ENCODE measurements around the gene GJB3. TPM values are rescaled to one million over a fixed set of nuclear protein-coding genes. Genes with fewer than 3 reads are reported as not detected.

GJB3 gene
- polyA plus RNA-seq, 1 donor (not counting 4 experiments of a cell fraction or from before 2014, with no cell fraction given) = 133 TPM

GRCh38 chr1:34743775-34744174 is 37.2 kb upstream of the GJB3 start:
- no peaks in the 10 kb centered on the region for H4K20me1 ChIP-seq (ENCODE audit: control insufficient read depth, extremely low read depth, insufficient read depth, low read length)
- no peak overlapping the region for H3K4me3 ChIP-seq (ENCODE audit: control insufficient read depth in 2 of 3, extremely low read depth in 1 of 3, insufficient read depth in 2 of 3, low read depth in 1 of 3, low read length in 3 of 3)
- H3K9ac ChIP-seq (ENCODE audit: control insufficient read depth, extremely low read depth, insufficient read depth, low read length) = no peak overlapping the region
- DNase-seq (ENCODE audit: low read depth, low spot score) (no peak), FAIRE-seq (no peak)
- H3K9me3 ChIP-seq (ENCODE audit: control insufficient read depth, low read depth, low read length) = no peaks in the 10 kb centered on the region
- no peak overlapping the region for H2AFZ ChIP-seq (ENCODE audit: control insufficient read depth, low read length)
- H3K36me3 ChIP-seq (ENCODE audit: control insufficient read depth in 2 of 2, extremely low read depth in 1 of 2, insufficient read depth in 2 of 2, low read length in 2 of 2) = no peaks in the 10 kb centered on the region
- no peak for TF ChIP-seq EZH2 (IDR thresholded peaks at IDR 0.05; ENCODE audit: low read length)
- H3K4me2 ChIP-seq (ENCODE audit: control insufficient read depth, extremely low read depth, insufficient read depth, low read depth, low read length) = no peak overlapping the region
- no peaks in the 10 kb centered on the region for H3K27me3 ChIP-seq (ENCODE audit: control insufficient read depth, extremely low read depth, insufficient read depth, low read length)
- no peaks in the 10 kb centered on the region for H3K79me2 ChIP-seq (ENCODE audit: control insufficient read depth, insufficient read depth, low read length)
- dilution Hi-C loops (cut with MboI; ENCODE audit: extremely low pct_ligation_motif_present, low sequenced_read_pairs) = no loop called here
- H3K9me1 ChIP-seq (ENCODE audit: control insufficient read depth, extremely low read depth, insufficient read depth, low read length) = no peaks in the 10 kb centered on the region
- no peak overlapping the region for H3K27ac ChIP-seq (ENCODE audit: control insufficient read depth, insufficient read depth, low read length)
- no peaks in the 10 kb centered on the region for H3K4me1 ChIP-seq (ENCODE audit: control insufficient read depth, extremely low read depth, insufficient read depth, low read length)

- no peak for DNase-seq (ENCODE audit: low read depth, low spot score)
- Histone ChIP-seq H3K27ac (ENCODE audit: control insufficient read depth, insufficient read depth, low read length) (no peak overlapping the region), H2AFZ (ENCODE audit: control insufficient read depth, low read length) (no peak overlapping the region), H3K9me1 (ENCODE audit: control insufficient read depth, extremely low read depth, insufficient read depth, low read length) (no peaks in the 10 kb centered on the region), H3K36me3 (ENCODE audit: control insufficient read depth in 2 of 2, extremely low read depth in 1 of 2, insufficient read depth in 2 of 2, low read length in 2 of 2) (no peaks in the 10 kb centered on the region), H4K20me1 (ENCODE audit: control insufficient read depth, extremely low read depth, insufficient read depth, low read length) (no peaks in the 10 kb centered on the region), H3K4me2 (ENCODE audit: control insufficient read depth, extremely low read depth, insufficient read depth, low read depth, low read length) (no peak overlapping the region), H3K4me3 (ENCODE audit: control insufficient read depth in 2 of 3, extremely low read depth in 1 of 3, insufficient read depth in 2 of 3, low read depth in 1 of 3, low read length in 3 of 3) (no peak overlapping the region), H3K9me3 (ENCODE audit: control insufficient read depth, low read depth, low read length) (no peaks in the 10 kb centered on the region), H3K4me1 (ENCODE audit: control insufficient read depth, extremely low read depth, insufficient read depth, low read length) (no peaks in the 10 kb centered on the region), H3K27me3 (ENCODE audit: control insufficient read depth, extremely low read depth, insufficient read depth, low read length) (no peaks in the 10 kb centered on the region), H3K79me2 (ENCODE audit: control insufficient read depth, insufficient read depth, low read length) (no peaks in the 10 kb centered on the region), H3K9ac (ENCODE audit: control insufficient read depth, extremely low read depth, insufficient read depth, low read length) (no peak overlapping the region)
- dilution Hi-C loops (cut with MboI; ENCODE audit: extremely low pct_ligation_motif_present, low sequenced_read_pairs) = no loop called here
- no peak for FAIRE-seq
- TF ChIP-seq CTCF (optimal IDR thresholded peaks at IDR 0.05 in 1 of 3, IDR thresholded peaks at IDR 0.05 in 1 of 3, conservative IDR thresholded peaks at IDR 0.05 in 1 of 3; ENCODE audit: extremely low read depth in 1 of 3, insufficient read depth in 2 of 3, low read length in 3 of 3) (no peak), EZH2 (IDR thresholded peaks at IDR 0.05; ENCODE audit: low read length) (no peak)
Measured at GRCh38 chr1:34744851-34745250, 36.2 kb upstream of the GJB3 start.

- no peaks in the 10 kb centered on the region for H3K36me3 ChIP-seq (ENCODE audit: control insufficient read depth in 2 of 2, extremely low read depth in 1 of 2, insufficient read depth in 2 of 2, low read length in 2 of 2)
- no peaks in the 10 kb centered on the region for H3K79me2 ChIP-seq (ENCODE audit: control insufficient read depth, insufficient read depth, low read length)
- dilution Hi-C loops (cut with MboI; ENCODE audit: extremely low pct_ligation_motif_present, low sequenced_read_pairs) = no loop called here
- no peak overlapping the region for H3K9ac ChIP-seq (ENCODE audit: control insufficient read depth, extremely low read depth, insufficient read depth, low read length)
- FAIRE-seq (no peak), DNase-seq (ENCODE audit: low read depth, low spot score) (no peak)
- no peaks in the 10 kb centered on the region for H3K4me1 ChIP-seq (ENCODE audit: control insufficient read depth, extremely low read depth, insufficient read depth, low read length)
- H2AFZ ChIP-seq (ENCODE audit: control insufficient read depth, low read length) = no peak overlapping the region
- H3K9me1 ChIP-seq (ENCODE audit: control insufficient read depth, extremely low read depth, insufficient read depth, low read length) = no peaks in the 10 kb centered on the region
- H4K20me1 ChIP-seq (ENCODE audit: control insufficient read depth, extremely low read depth, insufficient read depth, low read length) = no peaks in the 10 kb centered on the region
- H3K27me3 ChIP-seq (ENCODE audit: control insufficient read depth, extremely low read depth, insufficient read depth, low read length) = no peaks in the 10 kb centered on the region
- no peak overlapping the region for H3K4me2 ChIP-seq (ENCODE audit: control insufficient read depth, extremely low read depth, insufficient read depth, low read depth, low read length)
- H3K4me3 ChIP-seq (ENCODE audit: control insufficient read depth in 2 of 3, extremely low read depth in 1 of 3, insufficient read depth in 2 of 3, low read depth in 1 of 3, low read length in 3 of 3) = no peak overlapping the region
- H3K27ac ChIP-seq (ENCODE audit: control insufficient read depth, insufficient read depth, low read length) = no peak overlapping the region
- no peak for TF ChIP-seq CTCF (optimal IDR thresholded peaks at IDR 0.05 in 1 of 3, IDR thresholded peaks at IDR 0.05 in 1 of 3, conservative IDR thresholded peaks at IDR 0.05 in 1 of 3; ENCODE audit: extremely low read depth in 1 of 3, insufficient read depth in 2 of 3, low read length in 3 of 3)
- no peak for TF ChIP-seq EZH2 (IDR thresholded peaks at IDR 0.05; ENCODE audit: low read length)
- no peaks in the 10 kb centered on the region for H3K9me3 ChIP-seq (ENCODE audit: control insufficient read depth, low read depth, low read length)
Measured at GRCh38 chr1:34745666-34746065, 35.3 kb upstream of the GJB3 start.

Data from keratinocyte (primary cell).